ENCODE measurements around the gene DNAJC4.

Gene DNAJC4

GRCh38 chr11:64230171-64230984, at the start of gene DNAJC4:
Gene DNAJC4, plus strand, starts transcription at chr11:64230548. Its CDS starts 307 bp downstream, at chr11:64230855.
- DNase-seq: no peak

- DNase-seq: no peak
These were observed 49.5 kb upstream of the DNAJC4 start for GRCh38 chr11:64180891-64181290.

GRCh38 chr11:64181506-64182411, 48.6 kb upstream of the DNAJC4 start:
- DNase-seq: no peak

- DNase-seq: no peak
These were observed 46.5 kb upstream of the DNAJC4 start for GRCh38 chr11:64183890-64184289.

- DNase-seq: no peak
These were observed 45.1 kb upstream of the DNAJC4 start for GRCh38 chr11:64185175-64185692.

- peak; percentile 86 for DNase-seq
These were observed 44.5 kb upstream of the DNAJC4 start, which contains the start of gene STIP1 for GRCh38 chr11:64185693-64186491. Gene STIP1, plus strand, starts transcription at chr11:64186171. Its CDS starts 91 bp downstream, at chr11:64186262.

GRCh38 chr11:64186492-64187165, 43.7 kb upstream of the DNAJC4 start:
- no peak for DNase-seq

- DNase-seq: no peak
These were observed 37.9 kb upstream of the DNAJC4 start for GRCh38 chr11:64192434-64192833.

- DNase-seq: no peak
These were observed 33.7 kb upstream of the DNAJC4 start for GRCh38 chr11:64196626-64197025.

- no peak for DNase-seq
These were observed 31.8 kb upstream of the DNAJC4 start for GRCh38 chr11:64198511-64198910.

GRCh38 chr11:64201543-64201942, 28.8 kb upstream of the DNAJC4 start:
- no peak for DNase-seq

GRCh38 chr11:64202992-64203391, 27.4 kb upstream of the DNAJC4 start:
- DNase-seq: no peak

GRCh38 chr11:64203421-64204079, 26.8 kb upstream of the DNAJC4 start:
- DNase-seq: no peak

- no peak for DNase-seq
These were observed 26.3 kb upstream of the DNAJC4 start for GRCh38 chr11:64204080-64204440.

GRCh38 chr11:64204464-64204989, 25.8 kb upstream of the DNAJC4 start:
- no peak for DNase-seq

GRCh38 chr11:64206457-64207255, 23.7 kb upstream of the DNAJC4 start, which contains the start of gene FERMT3:
Gene FERMT3, plus strand, starts transcription at chr11:64206721. Its CDS starts 644 bp downstream, at chr11:64207365.
- DNase-seq: no peak

- no peak for DNase-seq
These were observed 22.9 kb upstream of the DNAJC4 start for GRCh38 chr11:64207256-64208085.

- DNase-seq: no peak
These were observed 22.1 kb upstream of the DNAJC4 start for GRCh38 chr11:64208086-64208795.

All from cortex of kidney (tissue), 1 donor.